ENCODE measurements around the gene ZC3H7B. TPM values are rescaled to one million over a fixed set of nuclear protein-coding genes. Genes with fewer than 3 reads are reported as not detected.

Gene ZC3H7B, protein sequence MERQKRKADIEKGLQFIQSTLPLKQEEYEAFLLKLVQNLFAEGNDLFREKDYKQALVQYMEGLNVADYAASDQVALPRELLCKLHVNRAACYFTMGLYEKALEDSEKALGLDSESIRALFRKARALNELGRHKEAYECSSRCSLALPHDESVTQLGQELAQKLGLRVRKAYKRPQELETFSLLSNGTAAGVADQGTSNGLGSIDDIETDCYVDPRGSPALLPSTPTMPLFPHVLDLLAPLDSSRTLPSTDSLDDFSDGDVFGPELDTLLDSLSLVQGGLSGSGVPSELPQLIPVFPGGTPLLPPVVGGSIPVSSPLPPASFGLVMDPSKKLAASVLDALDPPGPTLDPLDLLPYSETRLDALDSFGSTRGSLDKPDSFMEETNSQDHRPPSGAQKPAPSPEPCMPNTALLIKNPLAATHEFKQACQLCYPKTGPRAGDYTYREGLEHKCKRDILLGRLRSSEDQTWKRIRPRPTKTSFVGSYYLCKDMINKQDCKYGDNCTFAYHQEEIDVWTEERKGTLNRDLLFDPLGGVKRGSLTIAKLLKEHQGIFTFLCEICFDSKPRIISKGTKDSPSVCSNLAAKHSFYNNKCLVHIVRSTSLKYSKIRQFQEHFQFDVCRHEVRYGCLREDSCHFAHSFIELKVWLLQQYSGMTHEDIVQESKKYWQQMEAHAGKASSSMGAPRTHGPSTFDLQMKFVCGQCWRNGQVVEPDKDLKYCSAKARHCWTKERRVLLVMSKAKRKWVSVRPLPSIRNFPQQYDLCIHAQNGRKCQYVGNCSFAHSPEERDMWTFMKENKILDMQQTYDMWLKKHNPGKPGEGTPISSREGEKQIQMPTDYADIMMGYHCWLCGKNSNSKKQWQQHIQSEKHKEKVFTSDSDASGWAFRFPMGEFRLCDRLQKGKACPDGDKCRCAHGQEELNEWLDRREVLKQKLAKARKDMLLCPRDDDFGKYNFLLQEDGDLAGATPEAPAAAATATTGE
- total RNA-seq, result 35.1 and 41.9 TPM in 2 replicates

DNA sequence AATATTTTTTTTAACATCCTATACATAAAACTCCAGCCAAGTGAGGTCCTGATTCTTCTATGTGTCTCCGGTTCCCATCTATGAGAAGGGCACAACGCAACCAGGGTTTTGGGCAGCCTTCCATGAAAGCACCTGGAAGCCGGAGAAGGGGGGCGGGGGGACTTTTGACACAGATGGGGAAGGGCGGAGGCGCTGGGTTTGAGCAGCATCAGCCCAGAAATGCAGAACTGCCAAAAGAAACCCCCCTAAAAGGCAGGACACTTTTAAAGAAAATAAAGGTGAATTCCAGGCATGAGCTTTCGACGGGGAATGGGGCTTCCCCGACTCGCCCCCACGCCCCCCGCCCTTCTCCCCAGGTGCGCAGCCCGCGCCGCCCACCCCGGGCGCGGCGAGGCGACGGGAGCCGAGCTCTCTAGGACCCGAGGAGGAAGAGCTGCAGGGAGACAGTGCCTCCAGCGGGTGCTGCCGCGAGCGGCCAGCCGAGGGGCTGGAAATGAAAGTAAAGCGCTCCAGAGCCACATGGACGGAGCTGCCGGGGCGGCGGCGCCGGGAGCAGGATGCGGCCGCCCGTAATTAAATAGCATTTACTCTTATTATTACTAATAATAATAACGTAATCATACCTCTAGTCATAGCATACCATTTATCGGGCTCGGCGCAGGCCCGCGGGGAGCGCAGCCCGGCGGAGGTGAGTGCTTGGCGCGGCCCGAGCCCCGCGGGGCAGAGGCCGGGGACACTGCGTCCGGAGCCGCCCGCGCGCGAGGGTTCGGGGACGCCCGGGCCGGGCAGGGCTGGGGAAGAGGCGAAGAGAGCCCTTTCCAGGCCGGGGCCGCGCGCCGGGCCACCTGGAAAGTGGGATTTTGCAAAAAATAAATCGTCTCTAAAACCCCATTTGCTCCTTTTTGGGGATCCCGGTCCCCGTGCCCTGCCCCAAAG is at the start of gene ZC3H7B:
Gene ZC3H7B, plus strand, starts transcription at position 441 of the 936 bp plus-strand sequence. CDS start 19,136 bp downstream, outside the sequence.

DNA sequence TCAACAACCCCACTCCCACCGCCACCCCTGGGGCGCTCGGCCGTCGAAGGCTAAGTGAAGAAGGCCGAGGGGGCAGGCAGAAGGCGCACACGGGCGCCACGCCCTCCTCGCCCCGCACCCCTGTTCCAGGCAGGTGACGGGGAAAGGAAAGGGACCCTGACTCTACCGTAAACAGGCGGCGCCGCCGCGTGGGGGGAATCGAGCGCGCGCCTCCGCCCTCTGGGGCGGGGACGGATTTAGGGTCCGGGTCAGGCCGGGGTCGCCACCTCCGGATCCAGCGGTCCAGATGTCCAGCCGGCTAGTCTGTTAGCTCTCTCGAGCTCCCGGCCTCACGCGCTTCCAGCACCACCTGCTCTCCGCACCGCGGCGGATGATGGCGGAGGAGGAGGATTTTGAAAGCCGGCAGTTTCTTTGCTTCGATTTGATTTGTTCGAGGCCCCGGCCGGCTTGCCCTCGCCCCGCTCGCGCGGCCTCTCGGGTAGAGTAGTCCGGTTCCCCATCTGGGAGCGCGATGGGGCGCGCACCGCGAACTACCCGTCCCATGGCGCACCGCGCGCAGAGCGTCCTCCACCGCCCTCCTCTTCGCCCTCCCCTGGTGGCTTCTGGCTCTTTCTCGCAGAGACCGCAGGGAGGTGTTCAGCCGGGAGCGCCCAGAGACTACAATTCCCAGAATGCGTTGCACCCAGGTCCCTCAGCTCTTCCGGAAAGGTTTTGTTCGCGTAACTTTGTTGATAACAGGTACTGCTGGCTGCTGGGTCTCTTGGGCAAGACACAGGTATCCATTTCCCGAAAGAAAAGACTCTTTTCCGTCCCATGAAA is 15.3 kb upstream of the ZC3H7B start, which contains the start of gene RANGAP1:
Gene RANGAP1, minus strand, starts transcription at position 368 of the 819 bp plus-strand sequence. CDS start 5,143 bp downstream, outside the sequence.

DNA sequence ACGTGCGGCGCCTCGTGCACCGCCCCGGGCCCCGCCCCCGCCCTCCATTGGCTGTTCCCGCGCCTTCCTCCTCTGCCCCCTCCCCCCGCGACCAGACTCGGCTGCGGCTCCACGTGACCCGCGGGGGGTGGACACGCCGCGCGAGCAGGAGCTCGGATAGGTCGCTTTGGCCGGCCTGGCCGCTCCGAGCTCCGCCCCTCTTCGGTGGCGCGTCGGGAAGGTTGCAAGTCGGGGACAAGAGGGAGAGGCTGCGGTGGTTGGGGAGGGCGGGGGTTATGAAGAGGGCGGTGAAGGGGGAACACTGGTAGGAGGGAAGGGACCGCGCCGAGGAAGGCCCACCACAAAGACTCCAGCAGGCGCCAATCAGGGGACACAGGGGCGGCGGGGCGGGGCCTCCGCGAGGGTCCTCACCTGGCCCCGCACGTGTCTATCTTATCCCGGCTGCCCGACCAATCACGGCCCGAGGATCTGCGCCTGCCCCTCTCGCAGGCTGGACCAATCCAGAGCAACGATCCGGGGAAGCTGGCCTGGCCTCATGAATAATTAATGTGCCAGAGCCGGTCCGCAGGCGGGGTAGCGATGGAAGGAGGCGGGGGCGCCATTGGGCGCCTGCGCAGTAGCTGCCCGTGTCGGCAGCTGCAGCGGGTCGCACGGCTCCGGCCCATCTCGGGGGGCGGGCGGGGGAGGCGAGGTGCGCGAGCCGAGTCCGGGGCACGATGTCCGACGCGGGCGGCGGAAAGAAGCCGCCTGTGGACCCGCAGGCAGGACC is 80.2 kb downstream of the ZC3H7B start, which contains the start of gene TEF:
Gene TEF, plus strand, starts transcription at position 614 of the 769 bp plus-strand sequence. Its CDS starts 103 bp downstream, at position 717.

Other genes starting within 250 kb of the ZC3H7B start
- 35.5 and 37.7 TPM in 2 replicates for gene EP300, start 208.9 kb upstream of the ZC3H7B start, total RNA-seq
- gene L3MBTL2, start 96.2 kb upstream of the ZC3H7B start, total RNA-seq, result 18.6 and 19.3 TPM in 2 replicates
- 0.52 and 0.54 TPM in 2 replicates for gene CHADL, start 60.6 kb upstream of the ZC3H7B start, total RNA-seq
- 38.7 and 52.8 TPM in 2 replicates for gene RANGAP1, start 15.3 kb upstream of the ZC3H7B start, total RNA-seq
- 4.6 and 7.0 TPM in 2 replicates for gene TEF, start 80.4 kb downstream of the ZC3H7B start, total RNA-seq
- 13.9 and 16.6 TPM in 2 replicates for gene TOB2, start 145.3 kb downstream of the ZC3H7B start, total RNA-seq
- 62.3 and 70.6 TPM in 2 replicates for gene PHF5A, start 167.2 kb downstream of the ZC3H7B start, total RNA-seq
- gene ACO2, start 167.6 kb downstream of the ZC3H7B start, total RNA-seq, result 70.4 and 72.0 TPM in 2 replicates
- gene POLR3H, start 242.9 kb downstream of the ZC3H7B start, total RNA-seq, result 8.6 and 11.8 TPM in 2 replicates

Measured in dermis lymphatic vessel endothelial cell (primary cell).